ENCODE results near the gene WWP2. TPM values are rescaled to one million over a fixed set of nuclear protein-coding genes. Genes with fewer than 3 reads are reported as not detected.

WWP2 gene
- total RNA-seq, 3 donors from 2014 or later (not counting 1 experiment from before 2014, with no cell fraction given), result 72.8 to 95.6 (median 81.6) TPM

DNA sequence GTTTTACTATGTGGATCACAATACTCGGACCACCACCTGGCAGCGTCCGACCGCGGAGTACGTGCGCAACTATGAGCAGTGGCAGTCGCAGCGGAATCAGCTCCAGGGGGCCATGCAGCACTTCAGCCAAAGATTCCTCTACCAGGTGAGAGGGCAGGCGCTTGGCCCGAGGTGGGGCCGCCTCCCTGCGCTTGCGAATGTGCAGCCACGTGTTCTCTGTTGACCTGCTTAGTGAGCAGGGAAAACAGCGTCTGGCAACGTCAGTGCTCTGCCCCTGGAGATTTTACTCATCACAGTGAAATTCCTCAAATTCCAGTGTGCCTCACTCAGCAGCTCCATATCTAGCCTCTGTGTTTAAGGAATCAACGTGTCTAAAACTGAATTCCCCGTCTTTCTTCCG is 155.6 kb downstream of the WWP2 start:
- Mint-ChIP-seq H3K27ac (no peak overlapping the region), H3K4me1 (peaks cover 0 to 3% of the 10 kb centered on the region in 2 donors), H3K9me3 (no peaks in the 10 kb centered on the region), H3K36me3 (peaks cover 6% of the 10 kb centered on the region), H3K27me3 (ENCODE audit: low read depth in 2 of 2) (no peaks in the 10 kb centered on the region), H3K4me3 (no peak overlapping the region)
- ATAC-seq, result no peak
- H3K36me3 ChIP-seq (ENCODE audit: control insufficient read depth, insufficient read depth, low read length), result peaks cover 10% of the 10 kb centered on the region
- no peak overlapping the region for H3K4me3 ChIP-seq (ENCODE audit: low read length)
- DNase-seq, result no peak
- H3K27ac ChIP-seq (ENCODE audit: low read length), result no peak overlapping the region
- no peaks in the 10 kb centered on the region for H3K9me3 ChIP-seq (ENCODE audit: control insufficient read depth, insufficient read depth, low read length)
- intact Hi-C loops (cut with micrococcal nuclease), result no loop called here
- WGBS (ENCODE audit: insufficient coverage), result 96% methylated on average over 20 of the region's 20 CpGs
- TF ChIP-seq CTCF (IDR thresholded peaks at IDR 0.05), result no peak
- no peaks in the 10 kb centered on the region for H3K27me3 ChIP-seq (ENCODE audit: control insufficient read depth, insufficient read depth, low read length)
- no peaks in the 10 kb centered on the region for H3K4me1 ChIP-seq (ENCODE audit: control insufficient read depth, insufficient read depth, low read length)

GRCh38 chr16:69918241-69918640 is 156.1 kb downstream of the WWP2 start:
- no peak overlapping the region for H3K27ac Mint-ChIP-seq
- no peak overlapping the region for H3K4me3 Mint-ChIP-seq
- 100% methylated on average over 1 of the region's 1 CpG for WGBS (ENCODE audit: insufficient coverage)
- DNase-seq, result no peak
- Histone ChIP-seq H3K4me1 (ENCODE audit: control insufficient read depth, insufficient read depth, low read length) (no peaks in the 10 kb centered on the region), H3K27me3 (ENCODE audit: control insufficient read depth, insufficient read depth, low read length) (no peaks in the 10 kb centered on the region), H3K27ac (ENCODE audit: low read length) (no peak overlapping the region), H3K4me3 (ENCODE audit: low read length) (no peak overlapping the region), H3K9me3 (ENCODE audit: control insufficient read depth, insufficient read depth, low read length) (no peaks in the 10 kb centered on the region), H3K36me3 (ENCODE audit: control insufficient read depth, insufficient read depth, low read length) (peaks cover 10% of the 10 kb centered on the region)
- peaks cover 0 to 3% of the 10 kb centered on the region in 2 donors for H3K4me1 Mint-ChIP-seq
- intact Hi-C loops (cut with micrococcal nuclease), result no loop called here
- no peaks in the 10 kb centered on the region for H3K27me3 Mint-ChIP-seq (ENCODE audit: low read depth in 2 of 2)
- peaks cover 6% of the 10 kb centered on the region for H3K36me3 Mint-ChIP-seq
- no peaks in the 10 kb centered on the region for H3K9me3 Mint-ChIP-seq
- ATAC-seq, result no peak
- TF ChIP-seq CTCF (IDR thresholded peaks at IDR 0.05), result no peak

DNA sequence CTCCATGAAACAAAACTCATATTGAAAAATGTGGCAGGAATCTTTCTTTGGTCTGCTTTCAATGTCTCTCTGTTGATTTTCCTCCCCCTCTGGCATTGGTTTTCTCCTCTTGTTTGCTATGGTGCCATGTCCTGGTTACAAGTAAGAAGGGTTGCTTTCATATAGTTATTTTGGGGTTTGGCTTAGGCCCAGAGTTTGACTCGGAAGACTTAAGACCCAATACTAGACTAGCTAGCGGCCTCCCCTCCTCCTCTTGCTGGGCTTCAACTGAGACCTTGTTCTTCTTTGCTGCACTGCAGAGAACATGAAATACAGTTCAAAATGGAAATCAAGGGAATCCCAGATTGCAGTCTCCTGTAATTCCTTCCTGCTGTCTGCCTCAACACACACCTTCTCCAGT is 159.0 kb downstream of the WWP2 start:
- no peaks in the 10 kb centered on the region for H3K4me1 ChIP-seq (ENCODE audit: control insufficient read depth, insufficient read depth, low read length)
- Mint-ChIP-seq H3K4me3 (no peak overlapping the region), H3K4me1 (peaks cover 0 to 7% of the 10 kb centered on the region in 2 donors), H3K9me3 (no peaks in the 10 kb centered on the region), H3K27me3 (ENCODE audit: low read depth in 2 of 2) (no peaks in the 10 kb centered on the region), H3K36me3 (peaks cover 11% of the 10 kb centered on the region), H3K27ac (no peak overlapping the region)
- intact Hi-C loops (cut with micrococcal nuclease), result no loop called here
- TF ChIP-seq CTCF (IDR thresholded peaks at IDR 0.05), result no peak
- H3K36me3 ChIP-seq (ENCODE audit: control insufficient read depth, insufficient read depth, low read length), result peaks cover 16% of the 10 kb centered on the region
- H3K4me3 ChIP-seq (ENCODE audit: low read length), result no peak overlapping the region
- DNase-seq (no peak), ATAC-seq (no peak)
- no peak overlapping the region for H3K27ac ChIP-seq (ENCODE audit: low read length)
- WGBS (ENCODE audit: insufficient coverage), result 96% methylated on average over 2 of the region's 2 CpGs
- no peaks in the 10 kb centered on the region for H3K9me3 ChIP-seq (ENCODE audit: control insufficient read depth, insufficient read depth, low read length)
- H3K27me3 ChIP-seq (ENCODE audit: control insufficient read depth, insufficient read depth, low read length), result no peaks in the 10 kb centered on the region

- intact Hi-C loops (cut with micrococcal nuclease), result no loop called here
- no peak overlapping the region for H3K4me3 ChIP-seq (ENCODE audit: low read length)
- H3K4me1 Mint-ChIP-seq, result peaks cover 0 to 7% of the 10 kb centered on the region in 2 donors
- H3K9me3 Mint-ChIP-seq, result no peaks in the 10 kb centered on the region
- H3K36me3 ChIP-seq (ENCODE audit: control insufficient read depth, insufficient read depth, low read length), result peaks cover 17% of the 10 kb centered on the region
- DNase-seq (no peak), ATAC-seq (no peak)
- no peak overlapping the region for H3K27ac ChIP-seq (ENCODE audit: low read length)
- no peaks in the 10 kb centered on the region for H3K9me3 ChIP-seq (ENCODE audit: control insufficient read depth, insufficient read depth, low read length)
- no peak overlapping the region for H3K27ac Mint-ChIP-seq
- TF ChIP-seq CTCF (IDR thresholded peaks at IDR 0.05), result no peak
- no peak overlapping the region for H3K4me3 Mint-ChIP-seq
- 93% methylated on average over 3 of the region's 6 CpGs for WGBS (ENCODE audit: insufficient coverage)
- peaks cover 18% of the 10 kb centered on the region for H3K36me3 Mint-ChIP-seq
- no peaks in the 10 kb centered on the region for H3K4me1 ChIP-seq (ENCODE audit: control insufficient read depth, insufficient read depth, low read length)
- no peaks in the 10 kb centered on the region for H3K27me3 Mint-ChIP-seq (ENCODE audit: low read depth in 2 of 2)
- no peaks in the 10 kb centered on the region for H3K27me3 ChIP-seq (ENCODE audit: control insufficient read depth, insufficient read depth, low read length)
Measured at GRCh38 chr16:69922200-69922599, 160.1 kb downstream of the WWP2 start.
